Measurements from ENCODE around the gene GULP1. TPM values are rescaled to one million over a fixed set of nuclear protein-coding genes. Genes with fewer than 3 reads are reported as not detected.

GULP1 gene
- total and polyA plus RNA-seq, 2 experiments from 2014 or later, result 94.6 to 181 TPM

DNA sequence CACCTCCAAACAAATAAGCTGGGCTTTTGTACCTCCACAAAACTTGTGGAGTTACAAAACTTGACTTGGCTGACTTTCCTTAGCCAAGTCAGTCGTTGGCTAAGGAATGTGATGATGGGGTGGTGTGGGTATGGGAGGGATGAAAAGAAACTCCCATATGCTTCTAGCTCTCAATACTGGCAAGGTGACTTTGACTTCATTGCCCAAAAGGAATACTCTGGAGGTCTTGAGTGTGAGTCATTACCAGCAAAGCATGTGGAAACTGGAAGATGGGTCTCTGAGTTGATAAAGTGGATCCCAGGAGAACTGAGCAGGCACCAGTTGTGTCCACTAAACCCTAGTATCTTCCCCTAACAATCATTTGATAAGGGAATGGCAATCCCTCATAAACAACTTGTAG is 226.7 kb downstream of the GULP1 start:
- peaks cover 6% of the 10 kb centered on the region for H3K27me3 Mint-ChIP-seq (ENCODE audit: insufficient read depth, low read depth, poor library complexity)
- Histone ChIP-seq H3K79me2 (replicated peaks; ENCODE audit: insufficient read depth) (peaks cover 45% of the 10 kb centered on the region), H3K4me2 (no peak overlapping the region), H3K9me2 (ENCODE audit: insufficient read depth) (no peaks in the 10 kb centered on the region), H3F3A (replicated peaks; ENCODE audit: low read depth) (no peaks in the 10 kb centered on the region), H2AFZ (no peak overlapping the region), H3K4me1 (ENCODE audit: insufficient read depth) (peaks cover 23% of the 10 kb centered on the region), H4K20me1 (replicated peaks; ENCODE audit: insufficient read depth) (no peaks in the 10 kb centered on the region), H3K4me3 (no peak overlapping the region), H3K36me3 (ENCODE audit: insufficient read depth) (no peaks in the 10 kb centered on the region), H3K27me3 (ENCODE audit: insufficient read depth) (no peaks in the 10 kb centered on the region), H3K27ac (ENCODE audit: low read depth) (no peak overlapping the region)
- ATAC-seq (no peak; the same call in 2 of the 3 replicates), DNase-seq (ENCODE audit: low spot score) (no peak)
- no peak for TF ChIP-seq ZNF114 (CRISPR knock-in tag; IDR thresholded peaks at IDR 0.05)
- TF ChIP-seq NANOG (IDR thresholded peaks at IDR 0.05; ENCODE audit: borderline replicate concordance), result no peak
- TF ChIP-seq POLR2AphosphoS5 (IDR thresholded peaks at IDR 0.05; ENCODE audit: low read depth), result no peak
- TF ChIP-seq ZNF331 (CRISPR knock-in tag; IDR thresholded peaks at IDR 0.05; ENCODE audit: low read depth), result no peak
- TF ChIP-seq, protein P1, sequence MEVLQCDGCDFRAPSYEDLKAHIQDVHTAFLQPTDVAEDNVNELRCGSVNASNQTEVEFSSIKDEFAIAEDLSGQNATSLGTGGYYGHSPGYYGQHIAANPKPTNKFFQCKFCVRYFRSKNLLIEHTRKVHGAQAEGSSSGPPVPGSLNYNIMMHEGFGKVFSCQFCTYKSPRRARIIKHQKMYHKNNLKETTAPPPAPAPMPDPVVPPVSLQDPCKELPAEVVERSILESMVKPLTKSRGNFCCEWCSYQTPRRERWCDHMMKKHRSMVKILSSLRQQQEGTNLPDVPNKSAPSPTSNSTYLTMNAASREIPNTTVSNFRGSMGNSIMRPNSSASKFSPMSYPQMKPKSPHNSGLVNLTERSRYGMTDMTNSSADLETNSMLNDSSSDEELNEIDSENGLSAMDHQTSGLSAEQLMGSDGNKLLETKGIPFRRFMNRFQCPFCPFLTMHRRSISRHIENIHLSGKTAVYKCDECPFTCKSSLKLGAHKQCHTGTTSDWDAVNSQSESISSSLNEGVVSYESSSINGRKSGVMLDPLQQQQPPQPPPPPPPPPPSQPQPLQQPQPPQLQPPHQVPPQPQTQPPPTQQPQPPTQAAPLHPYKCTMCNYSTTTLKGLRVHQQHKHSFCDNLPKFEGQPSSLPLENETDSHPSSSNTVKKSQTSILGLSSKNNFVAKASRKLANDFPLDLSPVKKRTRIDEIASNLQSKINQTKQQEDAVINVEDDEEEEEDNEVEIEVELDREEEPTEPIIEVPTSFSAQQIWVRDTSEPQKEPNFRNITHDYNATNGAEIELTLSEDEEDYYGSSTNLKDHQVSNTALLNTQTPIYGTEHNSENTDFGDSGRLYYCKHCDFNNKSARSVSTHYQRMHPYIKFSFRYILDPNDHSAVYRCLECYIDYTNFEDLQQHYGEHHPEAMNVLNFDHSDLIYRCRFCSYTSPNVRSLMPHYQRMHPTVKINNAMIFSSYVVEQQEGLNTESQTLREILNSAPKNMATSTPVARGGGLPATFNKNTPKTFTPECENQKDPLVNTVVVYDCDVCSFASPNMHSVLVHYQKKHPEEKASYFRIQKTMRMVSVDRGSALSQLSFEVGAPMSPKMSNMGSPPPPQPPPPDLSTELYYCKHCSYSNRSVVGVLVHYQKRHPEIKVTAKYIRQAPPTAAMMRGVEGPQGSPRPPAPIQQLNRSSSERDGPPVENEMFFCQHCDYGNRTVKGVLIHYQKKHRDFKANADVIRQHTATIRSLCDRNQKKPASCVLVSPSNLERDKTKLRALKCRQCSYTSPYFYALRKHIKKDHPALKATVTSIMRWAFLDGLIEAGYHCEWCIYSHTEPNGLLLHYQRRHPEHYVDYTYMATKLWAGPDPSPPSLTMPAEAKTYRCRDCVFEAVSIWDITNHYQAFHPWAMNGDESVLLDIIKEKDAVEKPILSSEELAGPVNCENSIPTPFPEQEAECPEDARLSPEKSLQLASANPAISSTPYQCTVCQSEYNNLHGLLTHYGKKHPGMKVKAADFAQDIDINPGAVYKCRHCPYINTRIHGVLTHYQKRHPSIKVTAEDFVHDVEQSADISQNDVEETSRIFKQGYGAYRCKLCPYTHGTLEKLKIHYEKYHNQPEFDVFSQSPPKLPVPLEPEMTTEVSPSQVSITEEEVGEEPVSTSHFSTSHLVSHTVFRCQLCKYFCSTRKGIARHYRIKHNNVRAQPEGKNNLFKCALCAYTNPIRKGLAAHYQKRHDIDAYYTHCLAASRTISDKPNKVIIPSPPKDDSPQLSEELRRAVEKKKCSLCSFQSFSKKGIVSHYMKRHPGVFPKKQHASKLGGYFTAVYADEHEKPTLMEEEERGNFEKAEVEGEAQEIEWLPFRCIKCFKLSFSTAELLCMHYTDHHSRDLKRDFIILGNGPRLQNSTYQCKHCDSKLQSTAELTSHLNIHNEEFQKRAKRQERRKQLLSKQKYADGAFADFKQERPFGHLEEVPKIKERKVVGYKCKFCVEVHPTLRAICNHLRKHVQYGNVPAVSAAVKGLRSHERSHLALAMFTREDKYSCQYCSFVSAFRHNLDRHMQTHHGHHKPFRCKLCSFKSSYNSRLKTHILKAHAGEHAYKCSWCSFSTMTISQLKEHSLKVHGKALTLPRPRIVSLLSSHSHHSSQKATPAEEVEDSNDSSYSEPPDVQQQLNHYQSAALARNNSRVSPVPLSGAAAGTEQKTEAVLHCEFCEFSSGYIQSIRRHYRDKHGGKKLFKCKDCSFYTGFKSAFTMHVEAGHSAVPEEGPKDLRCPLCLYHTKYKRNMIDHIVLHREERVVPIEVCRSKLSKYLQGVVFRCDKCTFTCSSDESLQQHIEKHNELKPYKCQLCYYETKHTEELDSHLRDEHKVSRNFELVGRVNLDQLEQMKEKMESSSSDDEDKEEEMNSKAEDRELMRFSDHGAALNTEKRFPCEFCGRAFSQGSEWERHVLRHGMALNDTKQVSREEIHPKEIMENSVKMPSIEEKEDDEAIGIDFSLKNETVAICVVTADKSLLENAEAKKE (CRISPR knock-in tag; IDR thresholded peaks at IDR 0.05), result no peak
- TF ChIP-seq EZH2 (IDR thresholded peaks at IDR 0.05; ENCODE audit: low read depth, unreplicated experiment), result no peak
- peaks cover 31% of the 10 kb centered on the region for H3K4me1 Mint-ChIP-seq
- H3K4me3 Mint-ChIP-seq, result no peak overlapping the region
- H3K27ac Mint-ChIP-seq, result no peak overlapping the region
- H3K9me3 Mint-ChIP-seq, result no peaks in the 10 kb centered on the region; the same call in 2 of the 3 replicates
- H3K36me3 Mint-ChIP-seq (ENCODE audit: low read depth), result peaks cover 15% of the 10 kb centered on the region; the same call in 2 of the 3 replicates

DNA sequence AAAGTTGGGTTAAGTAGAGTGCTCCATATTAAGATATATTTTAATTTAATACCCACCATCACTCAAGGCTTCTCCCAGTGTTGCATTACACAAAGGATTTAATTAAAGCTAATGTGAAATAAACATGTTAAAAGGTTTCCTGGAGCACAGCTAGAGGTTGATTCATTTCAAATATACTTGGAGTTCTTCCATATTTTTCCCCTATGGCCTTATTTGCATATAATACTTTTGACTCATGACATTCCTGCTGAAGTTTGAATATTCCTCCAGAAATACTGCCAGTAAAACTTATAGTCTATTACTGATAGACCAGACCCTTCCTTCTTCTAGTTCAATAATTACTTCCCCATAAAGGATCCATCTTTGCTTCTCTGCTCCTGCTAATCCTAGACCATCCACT is 227.5 kb downstream of the GULP1 start:
- Histone ChIP-seq H3K4me3 (no peak overlapping the region), H3K4me1 (ENCODE audit: insufficient read depth) (peaks cover 23% of the 10 kb centered on the region), H3F3A (replicated peaks; ENCODE audit: low read depth) (no peaks in the 10 kb centered on the region), H3K79me2 (replicated peaks; ENCODE audit: insufficient read depth) (peaks cover 40% of the 10 kb centered on the region), H3K9me2 (ENCODE audit: insufficient read depth) (no peaks in the 10 kb centered on the region), H3K4me2 (no peak overlapping the region), H3K27ac (ENCODE audit: low read depth) (no peak overlapping the region), H4K20me1 (replicated peaks; ENCODE audit: insufficient read depth) (no peaks in the 10 kb centered on the region), H3K27me3 (ENCODE audit: insufficient read depth) (no peaks in the 10 kb centered on the region), H3K36me3 (ENCODE audit: insufficient read depth) (no peaks in the 10 kb centered on the region), H2AFZ (no peak overlapping the region)
- H3K27me3 Mint-ChIP-seq (ENCODE audit: insufficient read depth, low read depth, poor library complexity), result peaks cover 3% of the 10 kb centered on the region
- no peak overlapping the region for H3K27ac Mint-ChIP-seq
- DNase-seq (ENCODE audit: low spot score) (no peak), ATAC-seq (no peak)
- H3K36me3 Mint-ChIP-seq (ENCODE audit: low read depth), result peaks cover 15% of the 10 kb centered on the region; the same call in 2 of the 3 replicates
- peaks cover 31% of the 10 kb centered on the region for H3K4me1 Mint-ChIP-seq
- H3K4me3 Mint-ChIP-seq, result no peak overlapping the region
- H3K9me3 Mint-ChIP-seq, result no peaks in the 10 kb centered on the region
- TF ChIP-seq CREB1 (CRISPR knock-in tag; IDR thresholded peaks at IDR 0.05; ENCODE audit: low read depth) (no peak), EZH2phosphoT487 (IDR thresholded peaks at IDR 0.05; ENCODE audit: unreplicated experiment) (no peak), ZNF331 (CRISPR knock-in tag; IDR thresholded peaks at IDR 0.05; ENCODE audit: low read depth) (no peak)
- TF ChIP-seq, protein P2, sequence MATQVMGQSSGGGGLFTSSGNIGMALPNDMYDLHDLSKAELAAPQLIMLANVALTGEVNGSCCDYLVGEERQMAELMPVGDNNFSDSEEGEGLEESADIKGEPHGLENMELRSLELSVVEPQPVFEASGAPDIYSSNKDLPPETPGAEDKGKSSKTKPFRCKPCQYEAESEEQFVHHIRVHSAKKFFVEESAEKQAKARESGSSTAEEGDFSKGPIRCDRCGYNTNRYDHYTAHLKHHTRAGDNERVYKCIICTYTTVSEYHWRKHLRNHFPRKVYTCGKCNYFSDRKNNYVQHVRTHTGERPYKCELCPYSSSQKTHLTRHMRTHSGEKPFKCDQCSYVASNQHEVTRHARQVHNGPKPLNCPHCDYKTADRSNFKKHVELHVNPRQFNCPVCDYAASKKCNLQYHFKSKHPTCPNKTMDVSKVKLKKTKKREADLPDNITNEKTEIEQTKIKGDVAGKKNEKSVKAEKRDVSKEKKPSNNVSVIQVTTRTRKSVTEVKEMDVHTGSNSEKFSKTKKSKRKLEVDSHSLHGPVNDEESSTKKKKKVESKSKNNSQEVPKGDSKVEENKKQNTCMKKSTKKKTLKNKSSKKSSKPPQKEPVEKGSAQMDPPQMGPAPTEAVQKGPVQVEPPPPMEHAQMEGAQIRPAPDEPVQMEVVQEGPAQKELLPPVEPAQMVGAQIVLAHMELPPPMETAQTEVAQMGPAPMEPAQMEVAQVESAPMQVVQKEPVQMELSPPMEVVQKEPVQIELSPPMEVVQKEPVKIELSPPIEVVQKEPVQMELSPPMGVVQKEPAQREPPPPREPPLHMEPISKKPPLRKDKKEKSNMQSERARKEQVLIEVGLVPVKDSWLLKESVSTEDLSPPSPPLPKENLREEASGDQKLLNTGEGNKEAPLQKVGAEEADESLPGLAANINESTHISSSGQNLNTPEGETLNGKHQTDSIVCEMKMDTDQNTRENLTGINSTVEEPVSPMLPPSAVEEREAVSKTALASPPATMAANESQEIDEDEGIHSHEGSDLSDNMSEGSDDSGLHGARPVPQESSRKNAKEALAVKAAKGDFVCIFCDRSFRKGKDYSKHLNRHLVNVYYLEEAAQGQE (IDR thresholded peaks at IDR 0.05; ENCODE audit: unreplicated experiment), result no peak

Data from GM23338 (cell line).